Activated T-helper 1 cell treated with anti-CD3 and anti-CD28 coated beads, Interleukin-12 subunit alpha, Interleukin-12 subunit beta, Interleukin-2, Interleukin-4 antibody, amounts not matched to agents 30 ng/mL and 10 ng/mL and 1 ng/mL, durations not matched to agents 14 hours and 24 hours and 36 hours (primary cell): Measurements from ENCODE around the gene PHIP. TPM values are rescaled to one million over a fixed set of nuclear protein-coding genes. Genes with fewer than 3 reads are reported as not detected.
"Not testable (repeated sequence)": the region's sequence is repeated elsewhere in the genome, so short reads cannot be mapped to it uniquely, and the experiment has no call there.

Source experiments
- DNase-seq: peaks from one replicate; pipeline ENCODE4 v3.0.0; 2021; ENCODE audit warnings: low spot score
- H3K27ac Mint-ChIP-seq: one replicate; pipeline ENCODE4 v1.8.0; 2021; ENCODE audit warnings: mild to moderate bottlenecking, mixed read lengths
- H3K27me3 Mint-ChIP-seq: one replicate; pipeline ENCODE4 v1.8.0; 2022; ENCODE audit warnings: mild to moderate bottlenecking, moderate library complexity, mixed read lengths; ENCODE audit not compliant: insufficient read depth
- H3K36me3 Mint-ChIP-seq: one replicate; pipeline ENCODE4 v1.8.0; 2021; ENCODE audit warnings: low read depth, mixed read lengths
- H3K4me1 Mint-ChIP-seq: one replicate; pipeline ENCODE4 v1.8.0; 2021; ENCODE audit warnings: low read depth, mixed read lengths
- H3K4me3 Mint-ChIP-seq: one replicate; pipeline ENCODE4 v1.8.0; 2021; ENCODE audit warnings: mild to moderate bottlenecking, moderate library complexity, mixed read lengths
- H3K9me3 Mint-ChIP-seq: one replicate; pipeline ENCODE4 v1.8.0; 2021; ENCODE audit warnings: mixed read lengths
- intact Hi-C: fragments of 100-400 bp; cut with micrococcal nuclease; formaldehyde crosslinking; loops from one replicate; pipeline ENCODE4 v1.15.1; 2024
- total RNA-seq: library from RNA; stranded (reverse); gene quantifications from 2 replicates; pipeline ENCODE4 v1.2.3, GENCODE V29; 2022

The PHIP gene
- 34.8 and 37.2 TPM in 2 replicates for total RNA-seq

DNA sequence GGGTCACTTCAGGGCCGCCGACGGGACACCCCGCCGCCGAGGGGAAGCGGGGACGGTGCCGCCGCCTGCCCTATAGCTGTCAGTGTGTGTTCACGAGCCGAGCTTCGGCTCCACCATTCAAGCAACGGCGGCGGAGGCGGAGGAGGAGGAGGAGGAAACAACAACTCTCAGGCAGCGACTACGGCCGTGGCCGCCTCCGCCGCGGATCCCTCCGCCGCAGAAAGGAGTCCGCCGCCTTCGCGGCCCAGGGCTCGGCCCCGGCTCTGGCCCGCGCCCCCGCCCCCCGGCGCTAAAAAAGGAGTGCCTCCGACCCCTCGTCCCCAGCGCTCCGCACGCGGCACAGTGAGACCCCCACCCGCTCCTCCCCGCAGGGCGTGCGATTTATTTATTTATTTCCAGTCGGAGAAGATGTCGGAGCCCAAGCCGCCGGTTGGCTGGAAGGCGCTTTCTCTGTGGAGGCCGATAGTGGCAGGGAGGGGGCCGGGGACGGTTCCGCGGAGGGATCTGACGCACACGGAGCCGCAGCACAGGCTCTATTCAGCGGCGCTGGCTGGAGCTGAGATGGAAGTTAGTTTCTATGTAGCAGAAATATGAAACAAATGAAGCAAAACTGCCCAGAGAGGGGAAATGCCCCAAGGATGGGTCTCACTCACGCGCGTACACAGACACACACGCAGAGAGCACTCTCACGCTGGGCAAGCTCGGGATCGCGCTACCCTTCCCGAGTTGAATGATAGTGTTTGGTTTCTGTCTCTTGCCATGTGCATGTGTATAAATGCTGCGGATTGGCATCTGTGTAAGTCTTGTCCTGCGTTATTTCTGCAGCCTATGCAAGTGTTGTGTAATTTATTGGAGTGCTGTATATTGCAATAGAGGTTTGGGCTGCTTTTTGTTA lies at the start of gene PHIP:
PHIP (minus strand) TSS at position 180 of the 895 bp plus-strand sequence. CDS start 186 bp downstream, outside the sequence.
- no peaks in the 10 kb centered on the region for H3K9me3 Mint-ChIP-seq
- peak within 1 kb of the TSS; percentile 93 for H3K4me3 Mint-ChIP-seq
- peak; percentile 87 for DNase-seq
- H3K36me3 Mint-ChIP-seq, result peaks cover 8% of the 10 kb centered on the region
- H3K4me1 Mint-ChIP-seq, result peaks cover 34% of the 10 kb centered on the region
- H3K27ac Mint-ChIP-seq, result peak within 1 kb of the TSS; percentile 98
- intact Hi-C loops, result loop anchor here (1.0 to 10.0 kb wide), 8 partner anchors 38 to 1086 kb away; partner anchors contain the start of genes HMGN3, IRAK1BP1 and LCA5
- H3K27me3 Mint-ChIP-seq, result peaks cover 20% of the 10 kb centered on the region

DNA sequence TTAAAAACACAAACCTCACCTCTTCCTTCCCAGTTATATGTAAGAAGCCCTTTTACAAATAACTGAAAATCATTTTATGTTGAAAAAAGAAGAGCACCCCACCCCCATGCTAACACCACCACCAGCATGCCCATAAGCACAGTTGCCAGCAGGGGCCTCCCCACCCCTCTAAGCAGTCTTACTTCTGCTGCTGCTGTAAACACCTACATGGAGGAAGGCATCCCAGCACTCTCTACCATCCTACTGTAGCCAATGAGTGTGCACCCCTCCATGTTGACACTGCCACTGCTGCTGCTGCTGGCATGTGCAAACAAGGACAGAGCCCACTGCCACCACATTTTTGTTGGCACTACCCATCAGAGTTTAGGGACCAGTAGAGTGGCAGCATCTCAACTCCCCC lies 49.6 kb upstream of the PHIP start:
- intact Hi-C loops, result no loop called here
- DNase-seq, result no peak
- Mint-ChIP-seq H3K36me3 (no peaks in the 10 kb centered on the region), H3K4me3 (no peak overlapping the region), H3K4me1 (no peaks in the 10 kb centered on the region), H3K27ac (no peak overlapping the region), H3K27me3 (peaks cover 11% of the 10 kb centered on the region), H3K9me3 (no peaks in the 10 kb centered on the region)

DNA sequence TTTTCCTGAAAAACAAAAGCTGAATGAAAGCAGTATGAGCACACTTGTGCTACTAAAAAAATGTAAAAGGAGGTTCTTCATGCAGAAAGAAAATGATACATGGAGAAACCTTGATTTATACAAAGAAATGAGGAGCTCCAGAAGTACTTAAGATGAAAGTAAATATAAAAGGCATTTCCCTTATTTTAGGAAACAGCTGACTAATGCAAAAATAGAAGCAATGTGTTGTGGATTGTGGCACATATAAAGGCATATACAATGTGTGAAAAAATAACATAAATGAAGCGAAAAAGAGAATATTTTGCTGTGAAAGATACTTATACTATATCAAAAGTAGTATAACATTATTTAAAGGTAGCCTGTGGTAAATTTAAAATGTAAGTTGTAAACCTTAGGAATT lies 41.2 kb upstream of the PHIP start:
- Mint-ChIP-seq H3K4me3 (no peak overlapping the region), H3K36me3 (no peaks in the 10 kb centered on the region)

DNA sequence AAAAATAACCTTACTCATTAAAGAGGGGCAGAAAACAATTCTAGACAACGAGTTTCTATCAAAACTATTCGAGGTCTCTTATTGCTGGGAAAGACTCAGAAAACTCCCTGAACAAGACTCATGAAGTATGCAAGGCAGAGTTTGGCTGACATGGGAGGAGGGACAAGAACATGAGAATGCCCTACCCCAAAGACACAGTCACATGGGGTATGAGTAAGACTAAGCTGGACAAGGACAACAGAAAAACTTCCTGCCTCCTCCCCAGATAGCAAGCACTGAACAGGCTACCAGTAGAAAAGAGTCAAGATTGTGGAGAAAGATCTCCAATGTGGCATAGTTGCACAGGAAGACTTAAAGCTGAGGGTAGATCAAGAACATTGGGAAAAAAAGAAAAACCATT lies 39.7 kb upstream of the PHIP start:
- Mint-ChIP-seq H3K27me3 (peaks cover 16% of the 10 kb centered on the region), H3K4me3 (no peak overlapping the region), H3K4me1 (no peaks in the 10 kb centered on the region), H3K27ac (no peak overlapping the region), H3K36me3 (no peaks in the 10 kb centered on the region), H3K9me3 (no peaks in the 10 kb centered on the region)
- DNase-seq, result no peak
- intact Hi-C loops, result no loop called here

More for the DNA sequence above, 41.2 kb upstream of the PHIP start:
- Mint-ChIP-seq H3K4me1 (no peaks in the 10 kb centered on the region), H3K9me3 (no peaks in the 10 kb centered on the region), H3K27ac (no peak overlapping the region), H3K27me3 (peaks cover 16% of the 10 kb centered on the region)
- intact Hi-C loops, result no loop called here
- no peak for DNase-seq

DNA sequence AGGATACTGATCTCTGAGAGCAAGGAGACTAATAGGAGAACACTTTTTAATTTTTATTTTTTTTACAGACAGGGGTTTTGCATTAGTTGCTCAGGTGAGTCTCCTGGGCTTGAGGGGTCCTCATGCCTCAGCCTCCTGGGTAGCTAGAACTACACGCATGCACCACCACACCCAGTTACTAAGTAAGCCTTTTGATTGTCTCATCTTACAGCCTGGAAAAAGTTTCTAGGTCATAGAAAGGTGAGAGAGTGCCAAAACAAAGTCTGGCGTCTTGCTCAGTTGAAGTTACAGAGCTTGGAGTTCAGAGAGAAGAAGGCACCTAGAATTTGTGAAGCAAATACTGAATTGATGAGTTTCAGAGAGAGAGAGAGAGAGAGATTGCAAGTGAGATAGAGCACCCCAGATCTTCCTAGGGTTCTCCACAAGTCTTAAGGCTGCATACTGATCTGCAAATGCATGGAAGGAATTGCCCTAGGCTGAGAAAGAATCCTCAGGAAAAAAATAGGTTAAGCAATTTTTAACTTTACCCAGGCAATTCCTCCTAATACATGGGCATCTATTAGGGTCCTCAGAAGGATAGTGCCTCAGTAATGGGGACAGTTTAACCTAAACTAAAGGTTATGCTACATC lies 37.6 kb upstream of the PHIP start:
- DNase-seq, result no peak
- intact Hi-C loops, result no loop called here
- peaks cover 13% of the 10 kb centered on the region for H3K27me3 Mint-ChIP-seq
- no peaks in the 10 kb centered on the region for H3K36me3 Mint-ChIP-seq
- no peak overlapping the region for H3K4me3 Mint-ChIP-seq
- no peak overlapping the region for H3K27ac Mint-ChIP-seq
- no peaks in the 10 kb centered on the region for H3K4me1 Mint-ChIP-seq
- no peaks in the 10 kb centered on the region for H3K9me3 Mint-ChIP-seq

DNA sequence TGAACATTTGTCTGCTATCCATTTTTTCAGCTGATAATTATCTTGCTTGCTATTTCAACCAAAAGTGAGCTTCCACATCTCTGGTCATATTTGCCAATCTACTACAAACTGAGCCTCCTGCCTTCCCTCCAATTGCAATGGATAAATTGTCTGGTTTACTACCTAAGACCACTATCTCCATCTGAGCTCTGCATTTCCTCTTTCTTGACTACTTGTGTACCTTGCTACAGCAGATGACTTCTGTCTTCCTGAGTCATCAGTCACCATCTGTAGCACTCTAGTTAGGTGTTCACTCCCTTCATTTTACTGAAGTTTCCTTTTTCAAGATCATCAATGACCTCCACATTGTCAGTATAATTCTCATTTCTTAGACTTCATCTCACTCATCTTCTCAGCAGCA lies 33.5 kb upstream of the PHIP start:
- no peaks in the 10 kb centered on the region for H3K36me3 Mint-ChIP-seq
- DNase-seq, result no peak

DNA sequence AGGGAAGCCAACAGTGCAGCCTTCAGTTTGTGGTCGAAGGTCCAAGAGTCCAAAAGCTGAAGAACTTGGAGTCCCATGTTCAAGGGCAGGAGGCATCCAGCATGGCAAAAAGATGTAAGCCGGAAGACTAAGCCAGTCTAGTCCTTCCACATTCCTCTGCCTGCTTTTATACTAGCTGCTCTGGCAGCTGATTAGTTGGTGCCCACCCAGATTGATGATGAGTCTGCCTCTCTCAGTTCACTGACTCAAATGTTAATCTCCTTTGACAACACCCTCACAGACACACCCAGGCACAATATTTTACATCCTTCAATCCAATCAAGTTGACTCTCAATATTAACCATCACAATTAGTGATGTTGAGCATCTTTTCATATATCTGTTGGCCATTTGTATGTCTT lies 23.1 kb upstream of the PHIP start:
- H3K27ac Mint-ChIP-seq, result no peak overlapping the region
- H3K27me3 Mint-ChIP-seq, result peaks cover 22% of the 10 kb centered on the region
- no peak for DNase-seq
- no peaks in the 10 kb centered on the region for H3K9me3 Mint-ChIP-seq
- intact Hi-C loops, result no loop called here
- H3K4me1 Mint-ChIP-seq, result no peaks in the 10 kb centered on the region
- H3K4me3 Mint-ChIP-seq, result no peak overlapping the region
- H3K36me3 Mint-ChIP-seq, result no peaks in the 10 kb centered on the region

More for the DNA sequence above, 33.5 kb upstream of the PHIP start:
- intact Hi-C loops, result no loop called here
- Mint-ChIP-seq H3K4me3 (no peak overlapping the region), H3K9me3 (no peaks in the 10 kb centered on the region), H3K4me1 (no peaks in the 10 kb centered on the region), H3K27ac (no peak overlapping the region), H3K27me3 (peaks cover 6% of the 10 kb centered on the region)

DNA sequence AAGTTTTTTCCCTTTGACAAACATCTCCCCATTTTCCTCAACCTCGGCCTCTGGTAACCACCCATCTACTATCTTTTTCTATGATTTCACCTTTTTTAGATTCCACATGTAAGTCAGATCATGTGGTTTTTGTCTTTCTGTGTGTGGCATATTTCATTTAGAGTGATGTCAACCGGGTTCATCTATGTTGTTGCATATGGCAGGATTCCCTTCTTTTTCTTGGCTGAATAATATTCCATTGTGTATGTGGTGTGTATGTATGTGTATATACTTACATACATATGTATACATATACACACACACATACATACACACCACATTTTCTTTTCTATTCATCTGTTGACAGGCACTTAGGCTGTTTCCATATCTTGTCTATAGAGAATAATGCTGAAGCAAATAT lies 22.2 kb upstream of the PHIP start:
- H3K36me3 Mint-ChIP-seq, result no peaks in the 10 kb centered on the region
- H3K4me1 Mint-ChIP-seq, result no peaks in the 10 kb centered on the region
- no peaks in the 10 kb centered on the region for H3K9me3 Mint-ChIP-seq
- no peak overlapping the region for H3K27ac Mint-ChIP-seq
- no peak overlapping the region for H3K4me3 Mint-ChIP-seq
- intact Hi-C loops, result no loop called here
- DNase-seq, result no peak
- peaks cover 23% of the 10 kb centered on the region for H3K27me3 Mint-ChIP-seq

DNA sequence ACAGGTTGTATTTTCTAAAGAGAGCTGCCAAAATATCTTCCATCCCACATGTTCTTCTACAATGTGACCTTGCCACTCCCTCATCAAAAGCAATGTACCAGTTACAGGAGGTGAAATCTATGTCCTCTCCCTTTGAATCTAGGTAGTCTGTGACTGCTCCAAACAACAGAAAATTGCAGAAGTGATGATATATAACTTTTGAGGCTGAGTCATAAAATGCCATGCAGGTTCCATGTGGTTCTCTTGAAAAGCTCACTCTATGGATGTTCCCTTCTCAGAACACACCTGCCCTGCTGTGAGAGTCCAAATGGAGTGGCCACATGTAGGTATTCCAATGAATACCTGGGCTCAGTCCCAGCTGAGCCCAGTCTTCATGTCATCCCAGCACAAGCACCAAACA lies 16.9 kb upstream of the PHIP start:
- Mint-ChIP-seq H3K27me3 (peaks cover 22% of the 10 kb centered on the region), H3K9me3 (no peaks in the 10 kb centered on the region), H3K4me1 (no peaks in the 10 kb centered on the region)

DNA sequence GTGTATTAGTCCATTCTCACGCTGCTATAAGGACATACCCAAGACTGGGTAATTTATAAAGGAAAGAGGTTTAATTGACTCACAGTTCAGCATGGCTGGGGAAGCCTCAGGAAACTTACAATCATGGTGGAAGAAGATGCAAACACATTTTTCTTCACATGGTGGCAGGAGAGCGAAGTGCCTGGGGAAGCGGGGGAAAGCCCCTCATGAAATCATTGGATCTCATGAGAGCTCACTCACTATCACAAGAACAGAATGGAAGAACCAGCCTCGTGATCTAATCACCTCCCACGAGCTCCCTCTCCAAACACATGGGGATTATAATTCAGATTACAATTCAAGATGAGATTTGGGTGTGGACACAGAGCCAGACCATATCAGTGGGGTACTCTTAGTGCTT lies 13.7 kb upstream of the PHIP start:
- H3K27ac Mint-ChIP-seq, H3K36me3 Mint-ChIP-seq, DNase-seq, H3K4me3 Mint-ChIP-seq, H3K4me1 Mint-ChIP-seq, H3K9me3 Mint-ChIP-seq, intact Hi-C loops: not testable (repeated sequence)
- peaks cover 20% of the 10 kb centered on the region for H3K27me3 Mint-ChIP-seq

More for the DNA sequence above, 16.9 kb upstream of the PHIP start:
- Mint-ChIP-seq H3K36me3 (no peaks in the 10 kb centered on the region), H3K4me3 (no peak overlapping the region), H3K27ac (no peak overlapping the region)
- intact Hi-C loops, result no loop called here
- DNase-seq, result no peak

DNA sequence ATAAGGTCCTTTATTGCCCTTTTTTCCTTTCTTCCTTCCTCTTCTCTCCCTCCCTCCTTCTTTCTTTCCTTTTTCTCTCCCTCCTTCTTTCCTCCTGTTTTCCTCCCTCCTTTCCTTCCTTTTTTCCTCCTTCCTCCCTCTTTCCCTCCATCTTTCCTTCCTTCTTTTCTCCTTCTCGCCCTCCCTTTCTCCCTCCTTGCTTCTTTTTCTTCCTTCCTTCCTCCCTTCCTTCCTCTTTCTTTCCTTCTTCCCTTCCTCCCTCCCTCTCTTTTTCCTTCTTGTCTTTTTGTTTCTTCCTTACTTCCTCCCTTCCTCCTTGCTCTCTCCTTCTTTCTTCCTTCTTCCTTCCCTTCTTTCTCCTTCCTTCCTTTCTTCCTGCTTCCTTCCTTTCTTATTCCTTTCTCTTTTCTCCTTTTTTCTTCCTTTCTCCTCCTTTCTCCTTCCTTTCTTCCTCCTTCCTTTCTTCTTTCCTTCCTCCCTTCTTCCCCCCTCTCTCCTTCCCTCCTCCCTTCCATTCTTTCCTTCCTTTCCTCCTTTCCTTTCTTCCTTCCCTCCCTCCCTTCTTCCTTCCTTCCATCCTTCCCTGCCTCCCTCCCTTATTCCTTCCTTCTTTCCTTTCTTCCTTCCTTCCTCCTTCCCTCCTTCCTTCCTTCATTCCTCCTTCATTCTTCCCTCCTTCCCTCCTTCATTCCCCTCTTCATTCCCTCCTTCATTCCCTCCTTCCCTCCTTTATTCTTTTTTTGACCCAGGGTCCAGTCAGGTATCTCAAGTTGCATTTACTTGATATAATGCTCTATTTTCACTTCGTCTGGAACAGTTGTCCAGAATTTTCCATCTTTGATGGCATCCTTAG lies 11.7 kb upstream of the PHIP start:
- Mint-ChIP-seq H3K27ac (no peak overlapping the region), H3K9me3 (no peaks in the 10 kb centered on the region), H3K4me3 (no peak overlapping the region), H3K36me3 (no peaks in the 10 kb centered on the region), H3K4me1 (no peaks in the 10 kb centered on the region), H3K27me3 (peaks cover 22% of the 10 kb centered on the region)
- intact Hi-C loops, result loop anchor here (10.0 kb wide), 1 partner anchor 1015 kb away; the partner anchor contains the start of gene BCKDHB
- DNase-seq, result no peak

DNA sequence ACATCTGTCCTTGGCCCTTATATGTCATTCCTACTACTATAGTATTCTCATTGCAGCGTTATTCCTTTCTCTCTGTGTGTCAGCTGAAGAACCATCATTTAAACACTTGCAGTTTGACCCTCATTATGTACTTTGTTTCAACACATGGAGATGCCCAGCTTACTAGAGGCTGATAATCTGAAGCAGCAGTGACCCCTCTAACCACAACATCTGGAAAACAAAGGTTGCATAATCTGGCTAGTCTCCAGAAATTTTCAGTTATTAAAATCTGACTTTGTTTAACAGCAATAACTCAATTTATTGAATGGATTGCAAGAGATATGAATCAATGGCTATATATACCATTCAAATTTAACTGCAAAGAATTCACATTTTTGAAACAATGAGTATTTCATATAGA lies 6.6 kb upstream of the PHIP start:
- no peak overlapping the region for H3K27ac Mint-ChIP-seq
- intact Hi-C loops, result loop anchor here (10.0 kb wide), 1 partner anchor 1020 kb away; the partner anchor contains the start of gene BCKDHB
- H3K9me3 Mint-ChIP-seq, result no peaks in the 10 kb centered on the region
- H3K4me1 Mint-ChIP-seq, result peaks cover 4% of the 10 kb centered on the region
- H3K4me3 Mint-ChIP-seq, result no peak overlapping the region
- DNase-seq, result no peak
- H3K27me3 Mint-ChIP-seq, result peaks cover 42% of the 10 kb centered on the region
- peaks cover 2% of the 10 kb centered on the region for H3K36me3 Mint-ChIP-seq
